ENCODE data around the gene INTS4.

The INTS4 gene

DNA sequence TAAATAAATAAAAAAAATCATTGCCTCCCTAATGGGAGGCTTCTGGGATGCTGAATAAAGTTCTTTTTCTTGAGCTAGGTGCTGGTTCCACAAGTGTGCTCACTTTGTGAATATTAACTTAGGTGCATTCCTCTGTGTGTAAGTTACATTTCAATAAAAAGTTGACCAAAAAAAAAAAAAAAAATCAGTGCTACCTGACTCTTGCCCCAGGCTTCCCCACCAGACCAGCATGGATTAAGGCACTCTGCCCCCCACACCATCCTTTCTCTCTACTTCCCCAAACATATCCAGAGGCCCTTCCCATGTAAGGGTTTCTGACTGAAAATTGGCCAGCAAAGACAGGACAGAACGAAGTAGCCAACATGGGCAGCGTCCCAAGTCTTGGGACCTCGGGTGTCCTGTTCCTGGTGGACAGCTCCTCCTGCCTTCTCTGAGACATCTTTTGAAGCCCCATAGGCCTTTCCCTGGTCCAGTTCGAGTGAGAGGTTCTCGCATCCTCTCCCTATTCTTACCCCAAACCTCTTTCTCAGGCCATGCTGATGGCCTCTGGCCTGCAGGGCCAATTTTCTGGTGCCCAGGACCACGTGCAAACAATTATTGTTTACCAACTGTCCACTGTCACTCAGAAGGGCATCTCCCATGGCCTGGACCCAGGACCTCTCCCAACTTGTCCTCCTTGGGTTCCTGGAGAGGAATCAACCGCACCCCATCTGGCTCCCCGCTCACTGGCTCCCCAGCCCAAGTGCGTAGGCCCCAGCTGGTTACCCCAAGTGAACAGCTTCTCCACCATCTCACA lies 43.6 kb upstream of the INTS4 start:
- H3K4me3 ChIP-seq (ENCODE audit: low read depth, low read length), result no peak overlapping the region
- TF ChIP-seq CTCF (IDR thresholded peaks at IDR 0.05; ENCODE audit: low read depth, low read length), result no peak

DNA sequence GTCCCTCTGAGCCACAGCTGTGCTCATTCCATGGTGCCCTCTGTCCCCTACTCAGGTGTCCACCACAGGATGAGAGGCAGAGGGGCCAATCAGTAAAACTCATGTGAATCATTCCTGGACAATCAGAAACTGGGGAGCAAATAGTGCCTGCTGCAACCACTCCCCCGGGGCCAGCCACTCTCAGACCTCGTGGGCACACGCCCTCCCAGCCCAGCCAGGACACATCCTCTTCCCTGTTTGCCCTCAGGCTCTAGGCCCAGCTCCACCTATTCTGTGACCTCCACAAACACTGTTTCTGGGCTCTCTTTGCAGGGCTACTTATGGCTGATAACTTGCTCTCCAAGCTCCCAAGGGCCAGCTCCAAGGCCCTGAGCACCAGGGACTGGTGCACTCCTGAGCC lies 42.6 kb upstream of the INTS4 start:
- TF ChIP-seq CTCF (IDR thresholded peaks at IDR 0.05; ENCODE audit: low read depth, low read length), result no peak

GRCh38 chr11:78036313-78036712 lies 41.8 kb upstream of the INTS4 start:
- H3K4me3 ChIP-seq (ENCODE audit: low read depth, low read length), result no peak overlapping the region
- TF ChIP-seq CTCF (IDR thresholded peaks at IDR 0.05; ENCODE audit: low read depth, low read length), result no peak

More for the DNA sequence above, 42.6 kb upstream of the INTS4 start:
- no peak overlapping the region for H3K4me3 ChIP-seq (ENCODE audit: low read depth, low read length)

- no peak for TF ChIP-seq CTCF (IDR thresholded peaks at IDR 0.05; ENCODE audit: low read depth, low read length)
- no peak overlapping the region for H3K4me3 ChIP-seq (ENCODE audit: low read depth, low read length)
Observed at GRCh38 chr11:78034623-78035022, 40.2 kb upstream of the INTS4 start.

- H3K4me3 ChIP-seq (ENCODE audit: low read depth, low read length), result no peak overlapping the region
- no peak for TF ChIP-seq CTCF (IDR thresholded peaks at IDR 0.05; ENCODE audit: low read depth, low read length)
Observed at GRCh38 chr11:78033040-78033439, 38.6 kb upstream of the INTS4 start.

- H3K4me3 ChIP-seq (ENCODE audit: low read depth, low read length), result no peak overlapping the region
- TF ChIP-seq CTCF (IDR thresholded peaks at IDR 0.05; ENCODE audit: low read depth, low read length), result no peak
Observed at GRCh38 chr11:78032090-78032489, 37.6 kb upstream of the INTS4 start.

DNA sequence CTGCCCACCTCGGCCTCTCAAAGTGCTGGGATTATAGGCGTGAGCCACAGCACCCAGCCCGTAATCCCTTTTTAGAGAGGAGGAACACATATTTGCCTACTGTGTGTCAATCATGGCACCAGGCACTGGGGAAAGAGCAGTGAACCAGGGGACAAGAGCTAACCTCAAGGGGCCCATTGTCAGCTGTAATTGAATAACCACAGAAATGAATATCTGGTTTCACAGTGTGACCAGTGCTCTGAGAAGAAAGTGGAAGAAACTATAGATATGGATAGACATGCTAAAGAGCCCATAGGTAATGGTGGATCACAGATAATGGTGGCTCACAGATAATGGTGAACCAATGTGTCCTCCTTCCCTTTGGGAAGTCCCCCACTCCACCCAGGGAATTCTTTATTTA lies 37.2 kb upstream of the INTS4 start:
- no peak for TF ChIP-seq CTCF (IDR thresholded peaks at IDR 0.05; ENCODE audit: low read depth, low read length)
- no peak overlapping the region for H3K4me3 ChIP-seq (ENCODE audit: low read depth, low read length)

All from WI38 (cell line).